NCI-H2196 treated with DMSO at 0.1 percent for 48 hours (cell line): ENCODE measurements around the gene LCNL1.

Source experiments
- DNase-seq: peaks from one replicate; lab custom pipeline; 2025; ENCODE audit not compliant: unreplicated experiment; lab: John Stamatoyannopoulos, UW

The LCNL1 gene

DNA sequence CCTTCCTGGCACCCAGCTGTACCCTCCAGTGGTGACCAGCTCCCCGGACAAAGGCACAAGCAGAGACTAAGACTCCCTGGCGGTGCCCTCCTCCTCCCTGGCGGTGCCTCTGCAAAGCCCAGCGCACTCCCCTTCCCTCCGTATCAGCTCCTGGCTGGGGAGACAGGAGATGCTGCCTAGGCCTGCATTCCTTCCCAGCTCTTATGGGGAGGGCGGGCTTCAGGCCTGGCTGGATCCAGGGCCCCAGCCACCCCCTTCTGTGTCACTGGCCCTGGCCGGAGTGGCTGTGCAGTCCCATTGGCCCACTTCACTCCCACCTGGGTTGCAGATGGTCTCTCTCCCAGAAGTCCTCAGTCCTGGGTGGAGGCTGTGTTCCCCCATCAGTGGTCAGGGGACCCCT is 24.3 kb upstream of the LCNL1 start:
- DNase-seq, result no peak

DNA sequence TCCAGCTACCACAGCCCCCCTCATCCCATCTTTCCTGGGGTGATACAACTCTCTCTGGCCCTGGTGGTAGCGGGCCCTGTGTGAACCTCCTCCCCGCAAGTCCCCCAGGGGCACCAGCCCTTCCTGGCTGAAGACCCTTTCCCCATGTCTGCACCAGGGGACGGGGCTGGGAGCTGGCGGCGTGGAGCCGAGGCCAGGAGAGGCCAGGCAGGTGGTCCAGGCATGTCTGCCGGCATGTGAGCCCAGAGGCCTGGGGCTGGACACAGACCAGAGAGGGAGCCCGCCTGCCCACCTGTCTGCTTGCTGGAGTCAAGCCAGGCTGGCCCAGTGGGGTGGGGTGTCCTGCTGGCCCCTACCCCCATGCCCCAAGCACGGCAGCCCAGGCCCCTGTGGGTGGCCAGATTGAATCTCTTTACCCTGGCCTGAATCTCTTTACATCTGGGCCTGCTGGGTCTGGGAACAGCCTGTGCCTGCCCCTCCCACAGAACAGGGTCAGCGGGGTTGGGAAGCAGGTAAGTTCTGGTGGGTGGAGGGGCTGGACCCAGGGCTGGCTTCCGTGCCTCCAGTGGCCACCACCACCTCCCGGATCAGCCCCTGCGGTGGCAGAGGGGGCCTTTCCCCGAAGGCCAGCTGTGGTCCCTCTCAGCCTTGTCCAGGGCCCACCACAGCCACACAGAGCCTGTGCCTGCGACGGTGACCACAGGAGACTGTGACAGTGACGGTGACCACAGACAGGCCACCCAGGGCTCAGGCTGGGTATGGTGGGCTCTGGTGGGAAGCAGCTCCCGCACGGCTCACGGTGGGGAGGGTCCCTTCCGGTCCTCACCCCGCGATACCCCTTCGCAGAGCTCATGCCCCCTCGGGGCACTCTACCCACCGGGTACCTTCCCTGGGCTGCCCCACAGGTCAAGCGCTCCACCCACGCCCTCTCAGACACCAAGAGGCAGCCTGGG is 23.6 kb upstream of the LCNL1 start:
- DNase-seq, result no peak

DNA sequence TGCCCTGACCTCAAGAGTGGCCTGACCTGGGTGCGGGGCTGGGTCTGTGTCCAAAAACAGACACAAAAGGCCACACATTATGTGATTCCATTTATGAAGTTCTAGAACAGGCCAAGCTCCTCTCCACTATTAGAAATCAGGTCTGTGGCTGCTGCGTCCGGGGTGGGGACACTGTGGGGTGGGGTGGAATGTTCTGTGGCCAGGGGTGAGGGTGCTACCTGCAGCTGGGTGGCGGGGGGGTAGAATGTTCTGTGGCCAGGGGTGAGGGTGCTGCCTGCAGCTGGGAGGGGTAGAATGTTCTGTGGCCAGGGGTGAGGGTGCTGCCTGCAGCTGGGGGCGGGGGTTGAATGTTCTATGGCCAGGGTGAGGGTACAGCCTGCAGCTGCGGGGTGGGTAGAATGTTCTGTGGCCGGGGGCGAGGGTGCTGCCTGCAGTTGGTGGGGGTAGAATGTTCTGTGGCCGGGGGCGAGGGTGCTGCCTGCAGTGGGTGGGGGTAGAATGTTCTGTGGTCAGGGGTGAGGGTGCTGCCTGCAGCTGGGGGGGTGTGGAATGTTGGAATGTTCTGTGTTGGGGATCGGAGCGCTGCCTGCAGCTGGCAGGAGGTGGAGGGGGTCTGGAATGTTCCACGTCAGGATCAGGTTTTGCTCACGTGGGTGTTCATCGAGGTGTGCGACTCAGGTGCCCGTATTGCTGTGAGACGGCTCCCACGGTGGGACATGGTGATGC is 22.4 kb upstream of the LCNL1 start:
- DNase-seq, result no peak

DNA sequence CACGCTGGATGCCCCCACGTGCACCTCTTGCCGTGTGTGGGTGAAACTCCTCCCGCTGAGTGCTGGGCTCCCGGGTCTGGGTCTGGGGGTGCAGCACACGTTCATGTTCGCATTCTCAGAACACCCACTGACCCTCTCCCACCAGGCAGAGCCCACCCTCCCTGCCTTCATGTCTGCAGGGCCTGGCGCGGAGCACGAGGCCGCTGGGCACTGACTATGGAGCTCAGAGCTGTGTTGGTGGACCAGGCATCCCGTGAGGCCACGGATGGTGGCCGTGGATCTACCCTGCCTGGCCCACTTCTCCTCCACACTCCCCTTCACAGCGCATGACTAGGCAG is 21.9 kb upstream of the LCNL1 start:
- no peak for DNase-seq

DNA sequence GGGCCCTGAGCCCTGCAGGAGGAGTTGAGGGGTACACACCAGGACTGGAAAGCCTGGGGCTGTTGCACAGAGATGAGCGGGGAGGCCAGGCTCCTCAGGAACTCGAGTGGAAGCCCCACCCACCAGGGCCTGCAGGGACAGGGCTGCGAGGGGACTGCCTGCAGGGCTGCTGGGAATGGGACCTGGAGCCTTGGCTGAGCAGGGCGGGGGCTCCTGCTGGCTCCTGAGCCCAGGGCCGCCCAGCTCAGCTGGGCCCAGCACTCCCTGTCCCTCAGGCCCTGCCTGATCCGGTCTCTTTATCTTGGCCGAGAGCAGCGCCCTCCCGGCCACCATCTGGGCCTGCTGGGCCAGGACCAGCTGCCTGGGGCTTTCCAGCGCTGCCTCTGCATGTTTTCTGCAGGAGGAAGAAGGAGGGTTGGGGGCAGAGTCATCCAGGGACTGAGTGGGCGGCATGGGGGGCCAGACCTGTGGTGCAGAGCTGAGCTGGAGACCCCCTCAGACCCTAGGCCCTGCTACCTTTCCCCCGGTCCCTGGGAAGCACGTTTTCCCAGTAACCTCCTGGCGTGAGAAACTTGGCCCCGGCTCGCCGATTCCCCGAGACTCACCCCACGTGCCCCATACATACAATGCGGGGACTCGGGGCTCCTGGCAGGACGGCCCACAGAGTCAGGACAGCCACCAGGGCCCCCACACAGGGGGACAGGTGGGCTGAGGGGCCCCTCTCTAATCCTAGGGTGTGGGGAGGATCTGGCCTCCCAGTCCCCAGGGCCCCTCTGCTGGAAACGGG is 21.3 kb upstream of the LCNL1 start:
- no peak for DNase-seq

DNA sequence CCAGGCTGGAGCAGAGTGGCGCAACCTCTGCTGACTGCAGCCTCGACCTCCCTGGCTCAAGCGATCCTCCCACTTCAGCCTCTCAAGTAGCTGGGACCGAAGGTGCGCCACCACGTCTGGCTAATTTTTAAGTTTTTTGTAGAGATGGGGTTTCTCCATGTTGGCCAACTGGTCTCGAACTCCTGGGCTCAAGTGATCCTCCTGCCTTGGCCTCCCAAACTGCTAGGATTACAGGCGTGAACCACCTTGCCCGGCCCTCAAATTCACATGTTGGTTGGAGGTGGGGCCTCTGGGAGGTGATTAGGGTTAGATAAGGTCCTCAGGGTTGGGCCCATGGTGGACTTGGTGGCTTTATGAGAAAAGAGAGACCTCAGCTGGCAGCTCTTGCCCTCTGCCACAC is 20.6 kb upstream of the LCNL1 start:
- DNase-seq, result no peak

DNA sequence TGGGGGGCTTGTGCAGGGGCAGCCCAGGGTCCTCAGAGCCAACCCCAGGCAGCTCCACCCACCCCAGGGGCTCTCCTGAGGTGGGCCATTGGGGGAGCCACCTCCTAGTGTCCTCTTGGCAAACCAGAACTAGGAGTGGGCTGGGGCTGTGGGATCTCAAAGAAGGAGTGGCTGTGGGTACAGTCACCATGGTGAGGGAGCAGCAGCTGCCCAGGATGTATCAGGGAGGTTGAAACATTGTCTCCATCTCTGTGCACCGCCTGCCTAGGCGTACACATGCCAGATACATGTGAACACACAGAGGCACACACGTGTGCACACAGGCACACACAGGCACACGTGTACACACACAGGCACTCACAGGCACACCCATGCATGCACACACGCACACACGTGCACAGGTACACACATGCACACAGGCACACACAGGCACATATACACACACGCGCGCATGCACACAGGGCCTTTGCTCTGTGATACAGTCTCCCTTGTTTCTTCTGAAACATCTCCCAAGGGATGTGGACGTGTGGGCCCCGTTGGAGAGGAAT is 20.0 kb upstream of the LCNL1 start:
- DNase-seq, result no peak

DNA sequence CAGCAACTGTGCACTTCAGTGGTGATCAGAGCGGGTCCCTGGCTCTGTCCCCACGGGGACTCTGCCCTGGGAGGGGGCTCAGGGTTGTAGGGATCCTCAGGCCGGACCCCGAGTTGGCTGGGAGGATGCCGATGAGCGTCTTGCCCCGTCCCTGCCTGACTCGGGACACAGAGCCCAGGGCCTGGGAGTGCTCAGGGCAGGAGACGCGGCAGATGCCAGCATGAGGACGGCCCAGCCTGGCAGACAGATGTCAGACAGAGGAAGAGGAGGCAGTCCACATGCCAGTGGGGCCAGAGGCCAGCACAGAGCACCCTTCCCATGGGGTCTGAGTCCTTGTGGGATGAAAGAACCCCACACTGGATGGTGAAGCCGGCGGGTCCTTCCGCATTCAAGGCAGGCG is 19.5 kb upstream of the LCNL1 start:
- no peak for DNase-seq

DNA sequence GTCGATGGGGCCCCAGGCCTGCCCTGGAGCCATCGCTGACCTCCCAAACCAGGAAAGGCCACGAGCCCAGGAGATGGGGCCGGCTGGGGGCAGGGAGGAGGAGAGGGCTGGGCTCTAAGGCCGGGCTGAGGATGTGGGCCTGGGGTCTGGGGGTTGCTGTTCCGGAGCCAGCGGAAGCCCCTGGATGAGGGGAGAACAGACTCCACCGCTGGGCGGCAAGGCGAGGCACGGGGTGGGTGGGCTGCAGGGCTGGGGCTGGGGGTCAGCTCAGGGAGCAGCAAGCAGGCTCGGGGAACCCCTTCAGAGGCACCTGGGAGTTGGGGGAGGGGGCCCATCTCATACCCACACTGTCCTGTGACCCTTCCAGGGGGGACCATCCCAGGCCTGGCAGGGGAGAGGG is 19.0 kb upstream of the LCNL1 start:
- no peak for DNase-seq

DNA sequence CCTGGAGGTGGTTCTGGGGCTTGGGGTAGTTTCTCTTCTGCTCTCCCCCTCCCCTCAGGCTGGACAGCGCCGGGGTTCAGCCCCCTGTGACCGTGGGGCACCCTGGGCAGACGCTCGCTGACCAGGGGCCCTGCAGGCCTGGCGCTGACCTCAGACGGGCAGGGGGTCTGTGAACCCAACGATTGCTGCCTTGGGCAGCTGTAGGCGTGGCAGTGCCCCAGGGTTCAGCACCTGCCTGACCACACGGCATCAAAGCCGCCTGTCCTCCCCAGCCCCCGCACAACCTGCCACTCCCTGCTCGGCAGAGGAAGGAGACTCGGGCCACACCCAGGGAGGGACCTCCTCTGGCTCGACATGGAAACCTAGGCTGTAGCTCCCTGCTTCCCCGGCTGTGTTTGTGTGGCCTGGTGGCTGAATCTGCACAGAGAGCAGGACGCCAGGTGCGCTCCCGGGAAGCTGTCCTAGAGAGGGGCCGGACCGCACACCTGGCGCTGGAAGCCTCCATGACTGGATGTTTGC is 18.6 kb upstream of the LCNL1 start:
- no peak for DNase-seq

DNA sequence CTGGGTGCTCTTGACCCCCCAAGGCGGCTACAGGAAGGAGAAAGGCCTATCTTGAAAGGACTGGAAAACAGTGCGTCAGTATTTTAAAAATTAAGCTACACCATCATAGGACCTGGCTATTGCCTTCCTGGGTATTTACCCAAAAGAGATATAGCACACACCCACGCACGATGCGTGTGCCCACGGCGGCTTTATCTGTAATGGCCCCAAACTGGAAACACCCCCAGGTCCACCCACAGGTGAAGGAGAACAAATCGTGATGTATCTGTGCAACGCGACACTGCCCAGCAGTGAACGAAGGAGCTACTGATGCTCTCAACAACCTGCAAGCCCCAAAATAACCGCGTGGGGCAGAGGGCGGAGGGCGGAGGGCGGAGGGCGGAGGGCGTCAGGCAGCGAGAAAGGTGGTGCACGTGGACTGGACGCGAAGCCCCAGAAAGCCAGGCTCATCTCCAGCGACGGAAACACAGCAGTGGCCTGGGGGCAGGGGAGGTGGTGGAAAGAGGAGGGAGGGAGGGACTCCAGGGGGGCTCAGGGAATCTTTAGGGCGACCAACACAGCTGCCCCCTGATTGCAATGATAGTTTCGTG is 17.9 kb upstream of the LCNL1 start:
- DNase-seq, result no peak

DNA sequence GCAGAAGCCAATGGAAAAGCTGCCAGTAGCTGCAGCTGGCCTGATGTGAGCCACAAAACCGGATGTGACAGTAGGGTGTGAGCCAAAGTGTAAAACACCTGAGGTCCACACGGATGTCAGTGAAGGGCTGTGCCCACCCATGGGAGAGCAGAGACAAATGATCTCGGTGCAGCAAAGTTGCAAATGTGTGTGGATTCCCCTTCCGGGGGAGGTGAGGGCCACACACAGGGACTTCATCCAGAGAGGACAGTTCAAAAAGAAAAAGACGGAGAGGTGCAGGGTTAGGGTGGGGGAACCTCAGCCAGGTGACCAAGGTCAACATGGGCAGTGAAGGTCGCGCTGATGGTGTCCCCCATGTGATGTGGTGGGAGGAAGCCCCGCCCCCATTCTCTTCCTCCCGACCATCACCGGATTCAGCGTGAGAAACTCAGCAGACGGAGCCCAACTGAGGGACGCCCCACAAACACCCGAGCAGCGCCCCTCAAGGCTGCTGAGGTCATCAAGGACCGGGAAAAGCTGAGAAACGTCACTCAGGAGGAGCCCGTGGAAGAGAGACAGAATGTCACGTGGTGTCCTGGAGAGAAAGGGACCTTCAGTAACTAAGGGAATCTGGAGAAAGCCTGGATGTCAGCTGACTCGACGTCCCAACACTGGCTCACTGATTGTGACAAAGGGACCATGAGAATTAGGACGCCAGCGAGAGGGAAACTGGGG is 16.9 kb upstream of the LCNL1 start:
- no peak for DNase-seq

DNA sequence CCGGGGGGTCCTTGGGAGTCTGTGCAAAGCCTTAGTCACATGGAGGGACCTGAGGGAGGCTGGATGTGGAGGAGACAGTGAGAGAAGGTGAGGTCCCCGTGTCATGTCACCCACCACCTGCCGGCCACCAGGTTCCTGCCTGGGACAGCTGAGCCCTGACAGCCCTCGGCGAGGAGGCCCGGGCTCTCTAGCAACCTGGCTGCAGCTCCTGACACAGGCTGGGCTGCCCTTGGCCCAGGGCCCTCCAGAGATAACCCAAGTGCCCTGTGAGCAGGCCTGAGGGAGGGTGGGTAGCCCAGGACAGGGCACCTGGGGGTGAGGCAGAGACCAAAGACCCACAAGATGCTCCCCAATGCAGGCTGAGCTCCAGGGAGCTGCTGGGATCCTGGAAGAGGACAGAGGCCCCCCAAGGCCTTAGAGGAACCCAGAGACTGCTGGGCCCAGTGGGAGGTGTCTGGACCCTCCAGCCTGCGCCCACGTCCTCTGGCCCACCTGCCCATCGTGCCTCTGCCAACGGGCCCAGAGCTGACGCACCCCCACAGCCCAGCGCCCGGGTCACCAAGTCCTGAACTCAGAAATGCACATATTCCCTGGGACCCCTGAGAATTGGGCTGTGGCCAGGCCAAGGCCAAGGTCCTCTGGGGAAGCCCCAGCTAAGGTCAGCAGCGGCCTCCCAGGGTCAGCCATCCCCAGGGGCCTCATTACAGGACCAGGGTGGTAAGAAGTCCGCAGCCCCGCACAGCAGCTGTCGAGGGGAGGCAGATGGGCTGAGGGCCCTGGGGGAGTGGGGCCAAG is 14.3 kb upstream of the LCNL1 start:
- DNase-seq, result no peak

DNA sequence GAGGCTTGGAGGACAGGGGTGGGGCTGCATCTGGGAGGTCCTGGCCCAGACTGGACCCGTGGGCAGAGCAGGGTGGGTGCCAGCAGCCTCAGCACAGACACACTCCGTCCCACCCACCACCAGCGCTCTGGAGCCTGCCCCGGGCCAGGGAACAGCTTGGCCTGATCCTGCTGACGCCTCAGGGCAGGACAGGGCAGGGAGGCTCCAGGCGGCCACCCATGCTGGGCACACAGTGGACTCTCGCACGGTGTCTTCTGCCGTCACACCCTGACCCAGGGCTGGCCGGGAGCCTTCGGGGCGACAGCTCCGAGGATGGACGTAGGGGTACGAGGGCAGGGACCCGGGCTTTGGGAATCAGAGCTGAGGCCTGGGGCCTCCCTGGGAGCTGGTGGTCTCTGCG is 13.6 kb upstream of the LCNL1 start:
- DNase-seq, result no peak

DNA sequence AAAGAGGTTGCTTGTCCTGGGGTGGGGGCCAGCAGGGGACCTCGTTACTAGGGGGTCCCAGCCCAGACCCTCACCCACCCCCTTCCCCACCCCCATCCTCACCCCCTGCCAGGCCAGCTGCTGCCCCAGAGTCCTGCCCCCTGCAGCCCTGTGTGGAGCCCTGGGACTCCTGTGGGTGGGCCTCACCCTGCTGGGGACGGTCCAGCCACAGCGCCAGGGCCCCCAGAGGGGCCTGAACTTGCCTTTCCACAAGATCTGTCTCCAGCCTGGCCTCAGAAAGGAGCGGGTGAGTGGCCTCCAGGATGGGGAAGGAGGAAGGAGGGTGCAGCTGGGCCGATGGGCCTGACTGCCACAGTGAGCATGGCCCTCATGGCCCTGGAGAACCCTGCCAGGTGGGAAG is 13.0 kb upstream of the LCNL1 start:
- no peak for DNase-seq

DNA sequence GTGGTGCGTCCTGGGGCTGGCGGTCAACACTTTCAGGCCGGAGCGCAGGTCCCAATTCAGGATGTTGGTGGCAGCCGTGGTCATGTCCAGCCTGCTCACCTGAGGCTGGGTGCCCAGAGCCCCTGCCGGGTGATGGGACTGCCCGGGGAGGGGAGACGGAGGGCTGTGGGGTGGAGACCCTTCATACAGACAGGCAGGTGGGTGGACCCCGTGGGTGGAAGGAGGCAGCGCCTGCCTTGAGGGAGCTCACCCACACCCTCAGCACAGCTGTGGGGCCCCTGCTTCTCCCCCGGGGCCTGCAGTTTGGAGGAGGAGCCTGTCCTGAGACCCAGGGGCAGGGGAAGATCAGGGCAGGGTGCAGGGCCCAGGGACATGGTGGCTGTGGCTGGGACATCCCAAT is 12.4 kb upstream of the LCNL1 start:
- no peak for DNase-seq

DNA sequence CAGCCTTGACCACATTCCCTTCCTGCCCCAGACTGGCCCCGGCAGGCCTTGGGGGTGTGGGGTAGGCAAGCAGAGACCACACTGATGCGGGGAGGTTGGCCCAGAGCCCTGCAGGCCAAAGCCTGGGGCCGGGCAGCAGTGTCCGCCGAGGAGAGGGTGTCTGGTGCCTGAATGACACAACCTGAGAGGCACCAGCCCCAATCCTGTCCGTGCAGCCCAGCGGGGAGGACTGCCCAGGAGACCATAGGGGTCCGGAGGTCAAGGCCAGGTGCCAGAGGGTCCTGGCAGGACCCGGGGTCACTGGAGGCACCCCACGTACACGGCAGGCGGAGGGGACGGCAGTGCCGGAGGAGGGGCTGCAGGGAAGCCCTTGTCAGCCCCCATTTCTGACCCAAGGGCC is 11.0 kb upstream of the LCNL1 start:
- DNase-seq, result no peak

DNA sequence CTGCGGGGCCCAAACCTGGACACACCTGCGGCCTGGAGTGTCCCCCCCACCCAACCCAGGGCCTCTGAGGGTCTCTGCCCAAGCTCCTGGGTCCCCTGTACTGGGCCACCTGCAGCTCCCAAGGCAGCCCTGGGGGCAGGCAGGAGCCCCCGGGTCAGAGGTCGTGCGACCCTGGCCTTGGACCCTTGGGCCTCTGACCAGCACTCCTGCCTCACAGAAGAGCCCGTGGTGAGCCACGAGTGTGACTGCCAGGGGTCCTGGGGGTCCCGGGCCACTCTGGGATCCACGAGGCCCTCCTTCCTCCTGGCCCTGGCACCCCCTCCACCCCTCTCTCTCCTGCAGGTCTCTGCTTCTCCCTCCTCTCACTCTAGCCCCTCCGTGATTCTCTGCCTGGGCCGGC is 10.5 kb upstream of the LCNL1 start:
- no peak for DNase-seq

DNA sequence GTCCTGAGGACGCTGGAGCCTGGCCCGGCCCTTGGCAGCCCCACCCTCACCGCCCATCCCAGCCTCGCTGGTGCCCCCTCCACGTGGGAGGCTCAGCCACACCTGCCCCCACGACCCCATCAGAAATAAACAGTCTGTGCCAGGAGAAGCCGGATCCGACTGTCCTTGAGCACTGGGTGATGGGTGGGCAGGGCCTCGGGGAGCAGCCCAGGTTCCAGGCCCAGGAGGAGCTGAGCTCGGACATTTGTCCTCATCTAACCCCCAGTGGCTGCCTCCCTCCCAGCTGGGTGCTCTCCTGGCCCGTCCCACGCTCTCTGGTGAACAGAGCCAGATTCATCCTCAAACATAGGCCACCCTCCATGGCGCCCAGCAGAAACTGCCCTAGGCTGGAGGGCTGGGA is 10.1 kb upstream of the LCNL1 start:
- DNase-seq, result no peak
